Measurements from ENCODE around the gene SLC7A5.
"Not testable (repeated sequence)": the region's sequence is repeated elsewhere in the genome, so short reads cannot be mapped to it uniquely, and the experiment has no call there.

Gene SLC7A5

DNA sequence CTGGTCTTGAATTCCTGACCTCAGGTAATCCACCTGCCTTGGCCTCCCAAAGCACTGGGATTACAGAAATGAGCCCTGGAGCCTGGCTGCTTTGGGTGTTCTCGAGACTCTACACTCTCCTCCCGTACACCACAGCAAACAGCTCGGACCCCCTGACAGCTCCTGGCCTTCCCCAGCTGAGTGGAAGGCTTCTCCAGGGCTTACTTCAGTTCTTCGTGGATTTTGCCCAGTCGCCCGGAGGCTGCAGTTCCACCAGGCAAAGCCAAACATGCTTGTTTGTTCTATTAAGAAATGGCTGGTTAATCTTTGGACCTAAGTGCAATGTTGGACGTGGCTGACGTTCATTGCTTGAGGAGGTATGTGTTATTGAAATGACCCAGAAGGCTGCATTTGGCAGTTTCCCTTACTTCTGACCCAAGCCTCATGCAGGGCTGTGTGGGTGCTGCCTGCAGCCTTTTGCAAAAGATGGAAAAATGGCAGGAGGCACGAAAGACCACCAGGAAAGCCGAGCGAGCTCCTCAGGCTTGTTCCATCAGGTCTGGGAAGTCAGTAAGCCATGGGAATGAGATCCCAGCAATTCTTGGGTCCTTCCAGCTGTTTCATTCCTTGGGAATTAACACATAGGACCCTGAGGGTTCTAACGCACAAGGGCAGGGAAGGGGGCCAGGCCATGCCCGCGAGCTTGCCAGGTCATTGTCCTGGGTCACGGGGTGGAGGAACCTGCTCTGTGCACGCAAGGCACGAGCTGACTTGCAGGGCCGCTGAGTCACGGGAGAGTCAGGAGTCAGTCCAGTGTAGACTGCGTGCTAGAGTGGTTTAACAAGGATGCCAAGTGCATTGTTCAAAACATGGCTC, 79.6 kb downstream of the SLC7A5 start:
- DNase-seq: no peak

GRCh38 chr16:87788730-87789436, 80.4 kb downstream of the SLC7A5 start:
- not testable (repeated sequence) for DNase-seq

- DNase-seq: not testable (repeated sequence)
Observed at GRCh38 chr16:87787451-87788091, 81.7 kb downstream of the SLC7A5 start.

DNA sequence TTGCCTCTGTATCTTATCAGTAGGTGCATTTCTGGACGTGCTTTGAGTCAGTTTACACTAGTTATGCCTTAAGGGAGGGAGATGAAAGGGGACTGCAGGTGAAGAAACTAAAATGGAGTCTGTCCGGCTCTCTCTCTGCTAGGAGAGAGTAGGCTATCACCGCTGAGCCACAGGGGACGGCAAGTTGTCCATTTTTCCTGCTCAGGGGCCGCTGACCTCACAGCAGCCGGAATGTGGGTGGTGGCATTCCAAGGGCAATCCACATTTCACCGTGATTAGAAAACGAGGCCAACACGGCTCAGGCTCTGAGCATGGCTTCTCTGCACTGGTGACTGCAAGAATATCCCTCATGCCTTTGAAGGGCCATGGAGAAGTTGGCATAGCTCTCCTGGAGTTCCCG, 84.5 kb downstream of the SLC7A5 start:
- no peak for DNase-seq

GRCh38 chr16:87782033-87782432, 87.3 kb downstream of the SLC7A5 start:
- no peak for DNase-seq

GRCh38 chr16:87780385-87780989, 88.8 kb downstream of the SLC7A5 start:
- DNase-seq: peak; percentile 13
